H1 (cell line): ENCODE results near the gene KRT5. TPM values are rescaled to one million over a fixed set of nuclear protein-coding genes. Genes with fewer than 3 reads are reported as not detected.

Source experiments
- CTCF ChIA-PET: fragments of 300-600 bp; sonication (Branson Sonifier 250); formaldehyde crosslinking; loops from one replicate; lab custom pipeline; 2021; ENCODE audit not compliant: partially characterized antibody; lab: Charles Lee
- POLR2A ChIA-PET: fragments of 300-600 bp; sonication (Branson Sonifier 250); formaldehyde crosslinking; loops from one replicate; lab custom pipeline; 2021; ENCODE audit warnings: inconsistent platforms; ENCODE audit not compliant: partially characterized antibody; lab: Charles Lee
- DNase-seq, 2 experiments: peaks; one replicate each; pipeline versions ENCODE4 v3.0.0 to v3.0.0-alpha.2; 2010 to 2022; ENCODE audit warnings: low spot score in 2 of 2, low read depth in 1 of 2, mixed read lengths in 1 of 2
- FAIRE-seq: peaks from 2 replicates; lab custom pipeline; 2011; peaks lifted over from hg19 to GRCh38; lab: Jason Lieb, UNC
- H2AFZ ChIP-seq: 2 replicates; pipeline ENCODE4 v1.8.1; 2012; ENCODE audit warnings: low read length, inconsistent platforms
- H2AK5ac ChIP-seq: 2 replicates; pipeline ENCODE4 v1.6.1; 2013; ENCODE audit warnings: low read depth, low read length
- H2BK120ac ChIP-seq: replicated peaks from 2 replicates; pipeline ENCODE3; 2013; ENCODE audit warnings: low read depth, low read length, inconsistent platforms
- H2BK12ac ChIP-seq: 2 replicates; pipeline ENCODE4 v1.6.1; 2013; ENCODE audit warnings: low read depth, low read length
- H2BK15ac ChIP-seq: 2 replicates; pipeline ENCODE4 v1.6.1; 2013; ENCODE audit warnings: low read length
- H2BK20ac ChIP-seq: 2 replicates; pipeline ENCODE4 v1.6.1; 2013; ENCODE audit warnings: low read length
- H2BK5ac ChIP-seq: 2 replicates; pipeline ENCODE4 v1.6.1; 2013; ENCODE audit warnings: low read depth, low read length
- H3K14ac ChIP-seq: 2 replicates; pipeline ENCODE4 v1.6.1; 2013; ENCODE audit warnings: inconsistent platforms; ENCODE audit not compliant: insufficient read length
- H3K18ac ChIP-seq: 2 replicates; pipeline ENCODE4 v1.6.1; 2013; ENCODE audit warnings: low read length; ENCODE audit errors: extremely low read depth
- H3K23ac ChIP-seq: 2 replicates; pipeline ENCODE4 v1.6.1; 2013; ENCODE audit warnings: inconsistent platforms; ENCODE audit not compliant: insufficient read length
- H3K23me2 ChIP-seq: 2 replicates; pipeline ENCODE4 v1.6.1; 2013; ENCODE audit warnings: low read depth, low read length
- H3K27ac ChIP-seq: 2 replicates; pipeline ENCODE4 v1.6.1; 2011; ENCODE audit warnings: low read depth, low read length, inconsistent platforms
- H3K27me3 ChIP-seq, 4 experiments: replicated peaks in 1 of 4; 1 replicate in 1 of 4; 2 replicates in 3 of 4; pipeline versions ENCODE4 v1.6.1 to v1.8.1; 2011 to 2013; ENCODE audit warnings: low read length in 3 of 4, mild to moderate bottlenecking in 3 of 4, inconsistent platforms in 2 of 4, mixed read lengths in 2 of 4, moderate library complexity in 1 of 4; ENCODE audit not compliant: control insufficient read depth in 3 of 4, insufficient read depth in 3 of 4; ENCODE audit errors: extremely low read depth in 1 of 4
- H3K36me3 ChIP-seq, 4 experiments: 2 replicates each; pipeline versions ENCODE4 v1.6.1 to v1.8.1; 2011 to 2013; ENCODE audit warnings: mild to moderate bottlenecking in 4 of 4, low read length in 3 of 4, moderate library complexity in 2 of 4, control low read depth in 1 of 4, inconsistent platforms in 1 of 4; ENCODE audit not compliant: insufficient read depth in 4 of 4, control insufficient read depth in 2 of 4
- H3K4ac ChIP-seq: replicated peaks from 2 replicates; pipeline ENCODE3; 2013; ENCODE audit warnings: low read length, low read depth, mixed read lengths, inconsistent platforms; ENCODE audit not compliant: insufficient read length
- H3K4me1 ChIP-seq, 4 experiments: replicated peaks in 1 of 4; 1 replicate in 1 of 4; 2 replicates in 3 of 4; pipeline versions ENCODE4 v1.6.1 to v1.8.1; 2011 to 2013; ENCODE audit warnings: low read length in 3 of 4, inconsistent platforms in 2 of 4, mixed read lengths in 1 of 4; ENCODE audit not compliant: insufficient read depth in 4 of 4, control insufficient read depth in 3 of 4
- H3K4me2 ChIP-seq, 2 experiments: 2 replicates each; pipeline versions ENCODE4 v1.6.1 to v1.8.1; 2011 to 2013; ENCODE audit warnings: low read depth in 2 of 2, low read length in 2 of 2, control low read depth in 1 of 2, inconsistent platforms in 1 of 2, mild to moderate bottlenecking in 1 of 2; ENCODE audit not compliant: insufficient read depth in 1 of 2
- H3K4me3 ChIP-seq, 4 experiments: fragments of 200-600, 300-600 bp in 1 of 4; sonication (generic), shearing (Covaris generic), sonication (Bioruptor Twin) in 1 of 4; 2 replicates each; pipeline versions ENCODE4 v1.5.1 to v1.8.1; 2011 to 2016; ENCODE audit warnings: low read length in 4 of 4, low read depth in 3 of 4, control low read depth in 2 of 4, inconsistent platforms in 2 of 4, mild to moderate bottlenecking in 2 of 4, mixed read lengths in 1 of 4, moderate library complexity in 1 of 4; ENCODE audit not compliant: insufficient read depth in 2 of 4; ENCODE audit errors: extremely low read depth in 1 of 4
- H3K56ac ChIP-seq: replicated peaks from 2 replicates; pipeline ENCODE3; 2013; ENCODE audit warnings: low read depth, mild to moderate bottlenecking, mixed read lengths, low read length, inconsistent platforms; ENCODE audit not compliant: insufficient read length
- H3K79me1 ChIP-seq: 2 replicates; pipeline ENCODE4 v1.6.1; 2013; ENCODE audit warnings: low read depth, low read length, control low read depth
- H3K79me2 ChIP-seq, 2 experiments: 2 replicates each; pipeline versions ENCODE4 v1.6.1 to v1.8.1; 2012 to 2013; ENCODE audit warnings: low read length in 2 of 2, mild to moderate bottlenecking in 2 of 2, inconsistent platforms in 1 of 2; ENCODE audit not compliant: insufficient read depth in 2 of 2, control insufficient read depth in 1 of 2
- H3K9ac ChIP-seq, 4 experiments: replicated peaks in 1 of 4; 1 replicate in 1 of 4; 2 replicates in 3 of 4; pipeline versions ENCODE4 v1.6.1 to v1.8.1; 2011 to 2013; ENCODE audit warnings: low read depth in 3 of 4, low read length in 3 of 4, control low read depth in 2 of 4, mild to moderate bottlenecking in 2 of 4, moderate library complexity in 2 of 4, inconsistent platforms in 1 of 4; ENCODE audit errors: extremely low read depth in 1 of 4
- H3K9me3 ChIP-seq, 2 experiments: 2 replicates each; pipeline versions ENCODE4 v1.6.1 to v1.8.1; 2012 to 2013; ENCODE audit warnings: mild to moderate bottlenecking in 2 of 2, moderate library complexity in 2 of 2, control low read depth in 1 of 2, inconsistent platforms in 1 of 2, low read depth in 1 of 2, low read length in 1 of 2, mixed read lengths in 1 of 2; ENCODE audit not compliant: insufficient read depth in 2 of 2
- H4K20me1 ChIP-seq, 2 experiments: replicated peaks in 1 of 2; 2 replicates each; pipeline versions ENCODE3 to v1.8.1; 2011 to 2013; ENCODE audit warnings: inconsistent platforms in 2 of 2, low read length in 2 of 2, mild to moderate bottlenecking in 1 of 2; ENCODE audit not compliant: insufficient read depth in 2 of 2, control insufficient read depth in 1 of 2
- H4K5ac ChIP-seq: 2 replicates; pipeline ENCODE4 v1.6.1; 2013; ENCODE audit warnings: low read length, low read depth, mixed read lengths, inconsistent platforms; ENCODE audit not compliant: insufficient read length
- H4K8ac ChIP-seq: 2 replicates; pipeline ENCODE4 v1.8.0; 2013; ENCODE audit warnings: mild to moderate bottlenecking, moderate library complexity, low read length, inconsistent platforms; ENCODE audit not compliant: insufficient read depth; ENCODE audit errors: extremely low read depth
- H4K91ac ChIP-seq: replicated peaks from 2 replicates; pipeline ENCODE3; 2013; ENCODE audit warnings: low read length, mixed read lengths, inconsistent platforms; ENCODE audit not compliant: insufficient read length
- ASH2L ChIP-seq: fragments of 200-600, 300-600 bp; sonication (generic); IDR thresholded peaks from one replicate; pipeline ENCODE4 v1.7.1; 2017; ENCODE audit warnings: low read length
- BCL11A ChIP-seq, 2 experiments: IDR thresholded peaks; one replicate each; pipeline ENCODE4 v1.6.1; 2011; ENCODE audit warnings: low read depth in 2 of 2, low read length in 2 of 2, mild to moderate bottlenecking in 2 of 2
- CREB1 ChIP-seq: IDR thresholded peaks from 2 replicates; pipeline ENCODE4 v1.6.1; 2012; ENCODE audit warnings: inconsistent platforms
- EGR1 ChIP-seq: IDR thresholded peaks from 2 replicates; pipeline ENCODE4 v1.6.1; 2011; ENCODE audit warnings: low read depth, low read length, borderline replicate concordance
- EP300 ChIP-seq, 2 experiments: IDR thresholded peaks; 1 replicate in 1 of 2; 2 replicates in 1 of 2; pipeline ENCODE4 v1.6.1; 2011 to 2012; ENCODE audit warnings: low read depth in 2 of 2, low read length in 2 of 2, mild to moderate bottlenecking in 2 of 2, borderline replicate concordance in 1 of 2, inconsistent platforms in 1 of 2, moderate library complexity in 1 of 2
- EZH2 ChIP-seq: fragments of 200-600 bp; sonication (generic); IDR thresholded peaks from 2 replicates; pipeline ENCODE4 v1.7.1; 2012; ENCODE audit warnings: low read depth, mild to moderate bottlenecking, moderate library complexity, low read length, inconsistent platforms; ENCODE audit not compliant: severe bottlenecking
- HDAC6 ChIP-seq: IDR thresholded peaks from one replicate; pipeline ENCODE4 v1.7.1; 2012; ENCODE audit warnings: low read depth, mild to moderate bottlenecking, inconsistent platforms, low read length, moderate library complexity
- MAFK ChIP-seq: IDR thresholded peaks from 2 replicates; pipeline ENCODE4 v1.6.1; 2012; ENCODE audit warnings: low read depth, mild to moderate bottlenecking, improper control_type of control experiment, low read length
- NANOG ChIP-seq: IDR thresholded peaks from 2 replicates; pipeline ENCODE4 v1.6.1; 2011; ENCODE audit warnings: low read length, low read depth, mild to moderate bottlenecking, inconsistent platforms; ENCODE audit not compliant: insufficient read depth, poor library complexity, severe bottlenecking
- POLR2A ChIP-seq, 2 experiments: IDR thresholded peaks; 1 replicate in 1 of 2; 2 replicates in 1 of 2; pipeline ENCODE4 v1.6.1; 2011; ENCODE audit warnings: low read depth in 2 of 2, low read length in 2 of 2, mild to moderate bottlenecking in 2 of 2; ENCODE audit errors: control extremely low read depth in 1 of 2
- RFX5 ChIP-seq: IDR thresholded peaks from 2 replicates; pipeline ENCODE4 v1.6.1; 2011; ENCODE audit warnings: low read depth, low read length, improper control_type of control experiment, borderline replicate concordance
- RXRA ChIP-seq: IDR thresholded peaks from 2 replicates; pipeline ENCODE4 v1.6.1; 2011; ENCODE audit warnings: low read depth, mild to moderate bottlenecking, low read length, moderate library complexity; ENCODE audit not compliant: insufficient read depth
- ZNF274 ChIP-seq: IDR thresholded peaks from 2 replicates; pipeline ENCODE4 v1.7.0; 2012; ENCODE audit warnings: low read length, borderline replicate concordance; ENCODE audit errors: extremely low read depth
- WGBS, 2 experiments: shearing (Covaris generic) in 1 of 2; methylation state at CpG; one replicate each; pipeline versions ENCODE4 v1.1.6 to v1.1.7; 2013 to 2015; ENCODE audit warnings: low lambda C conversion rate in 2 of 2, mixed read lengths in 2 of 2, inconsistent platforms in 1 of 2, low coverage in 1 of 2, missing lambda C conversion rate in 1 of 2; ENCODE audit not compliant: insufficient replicate concordance in 2 of 2, insufficient coverage in 1 of 2, insufficient read length in 1 of 2; ENCODE audit errors: extremely low coverage in 1 of 2, missing lambda C conversion rate in 1 of 2; 5-methylcytosine and 5-hydroxymethylcytosine counted together
- polyA plus RNA-seq, 7 experiments: library from polyadenylated mRNA; depleted of rRNA in 3 of 7; stranded (reverse) in 5 of 7; unstranded in 2 of 7; fragments of >200 nt in 5 of 7; fragments of 200-250 nt in 2 of 7; gene quantifications; 1 replicate in 5 of 7; 2 replicates in 1 of 7; 4 replicates in 1 of 7; pipeline versions ENCODE4 v1.2.1 to v1.2.3, GENCODE V29; 2011 to 2013; ENCODE audit warnings: missing spikeins in 2 of 7, mixed read lengths in 2 of 7
- total RNA-seq: library from RNA; stranded (reverse); fragmentation: NEBNext Ultra II Directional; extraction: Animal tissue kit (Norgen Biotek cat#: 25700); gene quantifications from 2 replicates; pipeline ENCODE4 v1.2.1, GENCODE V29; 2021

KRT5 gene
- total and polyA plus RNA-seq, 2 of the 8 experiments (the other 6 are each of a cell fraction or from before 2014, with no cell fraction given): 0.18 TPM; not detected in 1

GRCh38 chr12:52530905-52531304, 10.7 kb upstream of the KRT5 start:
- H2BK5ac ChIP-seq: no peak overlapping the region
- H4K5ac ChIP-seq: no peak overlapping the region
- H2BK15ac ChIP-seq: no peak overlapping the region
- H2BK12ac ChIP-seq: no peak overlapping the region
- no peak for FAIRE-seq
- no peak overlapping the region for H3K56ac ChIP-seq
- H2AK5ac ChIP-seq: no peak overlapping the region
- H3K23me2 ChIP-seq: no peaks in the 10 kb centered on the region
- H3K4ac ChIP-seq: no peak overlapping the region
- no peak overlapping the region for H2BK20ac ChIP-seq
- H3K4me1 ChIP-seq: no peaks in the 10 kb centered on the region
- H2BK120ac ChIP-seq: no peak overlapping the region
- no peak overlapping the region for H3K9ac ChIP-seq
- H3K27me3 ChIP-seq: no peaks in the 10 kb centered on the region
- H3K79me2 ChIP-seq: no peaks in the 10 kb centered on the region
- no peaks in the 10 kb centered on the region for H3K79me1 ChIP-seq
- H3K18ac ChIP-seq: no peak overlapping the region
- no peak overlapping the region for H3K23ac ChIP-seq
- no peaks in the 10 kb centered on the region for H3K36me3 ChIP-seq
- H3K9me3 ChIP-seq: no peaks in the 10 kb centered on the region
- H4K20me1 ChIP-seq: no peaks in the 10 kb centered on the region
- CTCF ChIA-PET: interaction anchor here (0.5 to 5.4 kb wide), 8 partner anchors 10 to 334 kb away, joined by 3 to 27 read pairs (median 5); partner anchors contain the start of gene KRT5
- no peak overlapping the region for H3K14ac ChIP-seq
- H4K91ac ChIP-seq: no peak overlapping the region
- no peak for DNase-seq
- POLR2A ChIA-PET: no interaction called here
- no peak overlapping the region for H3K4me3 ChIP-seq
- H3K27ac ChIP-seq: no peak overlapping the region
- no peak overlapping the region for H4K8ac ChIP-seq
- H3K4me2 ChIP-seq: no peak overlapping the region
- WGBS, 2 experiments: 84% methylated on average over 2 of the region's 2 CpGs; no CpG with 5 or more reads in 1 of the 2 experiments
- no peak overlapping the region for H2AFZ ChIP-seq
- TF ChIP-seq ZNF274 (no peak), HDAC6 (no peak), NANOG (no peak), EP300 (IDR thresholded peaks at IDR 0.05; ENCODE audit: borderline replicate concordance in 1 of 2, low read depth in 2 of 2, low read length in 2 of 2) (no peak), RXRA (no peak), RFX5 (no peak), POLR2A (IDR thresholded peaks at IDR 0.05; ENCODE audit: control extremely low read depth in 1 of 2, low read depth in 2 of 2, low read length in 2 of 2) (no peak), MAFK (no peak), BCL11A (IDR thresholded peaks at IDR 0.05; ENCODE audit: low read depth in 2 of 2, low read length in 2 of 2) (no peak), EZH2 (no peak), ASH2L (no peak), EGR1 (no peak), CREB1 (no peak)
